ENCODE data around the gene GPANK1.

DNA sequence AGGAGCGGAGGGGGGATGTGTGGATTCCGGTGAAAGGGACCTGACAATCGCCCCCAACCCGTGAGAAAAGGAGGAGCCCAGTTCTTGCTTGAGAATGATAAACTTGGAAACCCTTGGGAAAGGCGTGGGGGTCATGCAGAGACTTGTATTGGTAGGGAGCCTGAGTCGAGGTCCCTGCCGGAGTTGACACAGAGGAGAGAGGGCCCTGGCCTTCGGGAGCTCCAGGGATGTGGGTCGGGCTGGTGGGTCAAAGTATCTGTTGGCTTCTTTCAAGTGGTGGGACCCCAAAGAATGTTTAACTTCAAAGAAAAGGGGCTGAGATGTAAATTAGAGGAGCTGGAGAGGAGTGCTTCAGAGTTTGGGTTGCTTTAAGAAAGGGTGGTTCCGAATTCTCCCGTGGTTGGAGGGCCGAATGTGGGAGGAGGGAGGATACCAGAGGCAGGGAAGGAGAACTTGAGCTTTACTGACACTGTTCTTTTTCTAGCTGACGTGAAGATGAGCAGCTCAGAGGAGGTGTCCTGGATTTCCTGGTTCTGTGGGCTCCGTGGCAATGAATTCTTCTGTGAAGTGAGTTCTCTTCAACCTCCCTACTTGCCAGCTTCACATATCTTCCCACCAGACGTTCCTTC lies 1.7 kb upstream of the GPANK1 start:
- no peak for TF ChIP-seq EZH2 (IDR thresholded peaks at IDR 0.05)
- TF ChIP-seq, protein P1, sequence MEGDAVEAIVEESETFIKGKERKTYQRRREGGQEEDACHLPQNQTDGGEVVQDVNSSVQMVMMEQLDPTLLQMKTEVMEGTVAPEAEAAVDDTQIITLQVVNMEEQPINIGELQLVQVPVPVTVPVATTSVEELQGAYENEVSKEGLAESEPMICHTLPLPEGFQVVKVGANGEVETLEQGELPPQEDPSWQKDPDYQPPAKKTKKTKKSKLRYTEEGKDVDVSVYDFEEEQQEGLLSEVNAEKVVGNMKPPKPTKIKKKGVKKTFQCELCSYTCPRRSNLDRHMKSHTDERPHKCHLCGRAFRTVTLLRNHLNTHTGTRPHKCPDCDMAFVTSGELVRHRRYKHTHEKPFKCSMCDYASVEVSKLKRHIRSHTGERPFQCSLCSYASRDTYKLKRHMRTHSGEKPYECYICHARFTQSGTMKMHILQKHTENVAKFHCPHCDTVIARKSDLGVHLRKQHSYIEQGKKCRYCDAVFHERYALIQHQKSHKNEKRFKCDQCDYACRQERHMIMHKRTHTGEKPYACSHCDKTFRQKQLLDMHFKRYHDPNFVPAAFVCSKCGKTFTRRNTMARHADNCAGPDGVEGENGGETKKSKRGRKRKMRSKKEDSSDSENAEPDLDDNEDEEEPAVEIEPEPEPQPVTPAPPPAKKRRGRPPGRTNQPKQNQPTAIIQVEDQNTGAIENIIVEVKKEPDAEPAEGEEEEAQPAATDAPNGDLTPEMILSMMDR (IDR thresholded peaks at IDR 0.05) = no peak

All from neural progenitor cell (in vitro differentiated cells).